GM18498 (cell line): ENCODE results near the gene CWC15.
"Not testable (repeated sequence)": the region's sequence is repeated elsewhere in the genome, so short reads cannot be mapped to it uniquely, and the experiment has no call there.

Experiments
- ATAC-seq: cut with Tn5 transposase; IDR thresholded peaks from one replicate; pipeline ENCODE4 v1.9.1; 2021; ENCODE audit warnings: mild to moderate bottlenecking, moderate library complexity; ENCODE audit not compliant: unreplicated experiment

CWC15 gene

GRCh38 chr11:94922321-94923003 lies 50.9 kb downstream of the CWC15 start:
- ATAC-seq: no peak

- no peak for ATAC-seq
These were observed 53.0 kb downstream of the CWC15 start for GRCh38 chr11:94920311-94920710.

- not testable (repeated sequence) for ATAC-seq
These were observed 59.5 kb downstream of the CWC15 start for GRCh38 chr11:94913718-94914394.

- ATAC-seq: no peak
These were observed 60.5 kb downstream of the CWC15 start for GRCh38 chr11:94912806-94913205.
